Jurkat, Clone E6-1 (cell line): ENCODE measurements around the gene ANKRD66.

Source experiments
- DNase-seq: peaks from one replicate; pipeline ENCODE4 v3.0.0-alpha.2; 2011; ENCODE audit warnings: low read depth, low spot score
- H3K4me3 ChIP-seq: 2 replicates; pipeline ENCODE4 v1.5.1; 2011; ENCODE audit warnings: mild to moderate bottlenecking, low read length, control low read depth, moderate library complexity

Gene ANKRD66

DNA sequence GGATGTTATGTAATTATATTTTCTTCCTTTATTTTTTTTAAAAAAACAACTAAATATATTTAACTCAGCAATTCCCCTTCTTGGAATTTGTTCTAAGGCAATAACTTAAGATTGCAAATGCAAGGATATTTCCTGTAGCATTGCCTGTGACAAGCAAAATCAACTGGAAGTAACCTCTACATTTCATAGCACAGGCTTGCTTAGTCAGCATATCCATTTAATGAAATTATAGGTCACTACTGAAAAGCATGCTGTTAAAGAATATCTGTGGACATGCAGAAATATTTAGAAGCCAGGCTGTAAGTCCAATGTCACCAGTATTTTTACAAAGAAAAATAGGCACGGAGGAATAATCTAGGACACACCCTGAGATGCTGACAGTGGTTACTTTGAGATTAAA lies 37.8 kb downstream of the ANKRD66 start:
- DNase-seq: no peak
- no peak overlapping the region for H3K4me3 ChIP-seq

DNA sequence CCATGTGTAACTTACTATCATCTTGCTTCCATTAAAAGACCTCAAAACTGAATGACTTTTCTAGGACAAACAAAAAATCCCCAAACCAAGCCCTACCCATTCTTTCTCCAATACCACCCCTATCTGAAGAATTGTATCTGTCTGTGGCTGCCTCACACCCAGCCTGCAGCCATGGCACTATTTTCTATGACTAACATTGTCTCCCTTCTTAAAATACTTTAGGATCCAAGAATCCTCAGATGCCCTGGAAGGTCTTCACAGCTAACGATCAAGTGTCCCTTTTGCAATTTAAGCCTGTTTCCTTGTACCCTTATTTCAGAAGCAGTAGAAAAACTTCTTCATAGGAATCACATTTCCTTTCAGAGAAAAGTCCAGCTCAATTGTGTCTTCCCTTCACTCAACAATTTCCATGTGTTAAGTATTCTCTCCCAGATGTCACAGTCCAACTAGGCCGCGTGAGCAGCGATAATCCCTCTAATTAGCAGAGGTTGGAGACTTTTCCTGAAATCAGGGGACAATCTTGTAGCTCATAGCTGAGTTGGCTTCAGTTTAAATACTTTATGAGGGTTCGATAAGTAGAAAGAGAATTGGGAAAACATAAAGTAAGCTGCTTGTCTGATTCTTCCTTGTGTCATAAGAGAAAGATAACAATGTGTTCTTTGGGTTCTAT lies 41.3 kb downstream of the ANKRD66 start:
- no peak for DNase-seq
- H3K4me3 ChIP-seq: no peak overlapping the region

DNA sequence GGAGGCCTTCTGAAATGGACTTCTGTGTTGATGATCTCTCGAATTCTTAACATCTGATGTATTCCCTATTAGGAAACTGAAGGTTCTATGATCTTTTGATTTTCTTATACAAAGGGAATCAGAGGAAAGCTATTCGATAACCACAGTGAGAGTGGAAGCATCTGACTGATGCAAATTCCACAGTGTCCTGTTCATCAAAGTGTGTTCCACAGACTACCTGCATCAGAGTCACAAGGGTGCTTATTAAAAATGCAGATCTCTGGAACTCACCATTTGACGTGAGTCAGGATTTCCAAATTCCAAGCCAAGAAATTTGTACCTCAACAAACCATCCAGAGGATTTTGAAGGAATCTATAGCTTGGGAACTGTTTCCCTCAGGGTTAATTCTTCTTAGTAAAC lies 42.1 kb downstream of the ANKRD66 start:
- no peak overlapping the region for H3K4me3 ChIP-seq

DNA sequence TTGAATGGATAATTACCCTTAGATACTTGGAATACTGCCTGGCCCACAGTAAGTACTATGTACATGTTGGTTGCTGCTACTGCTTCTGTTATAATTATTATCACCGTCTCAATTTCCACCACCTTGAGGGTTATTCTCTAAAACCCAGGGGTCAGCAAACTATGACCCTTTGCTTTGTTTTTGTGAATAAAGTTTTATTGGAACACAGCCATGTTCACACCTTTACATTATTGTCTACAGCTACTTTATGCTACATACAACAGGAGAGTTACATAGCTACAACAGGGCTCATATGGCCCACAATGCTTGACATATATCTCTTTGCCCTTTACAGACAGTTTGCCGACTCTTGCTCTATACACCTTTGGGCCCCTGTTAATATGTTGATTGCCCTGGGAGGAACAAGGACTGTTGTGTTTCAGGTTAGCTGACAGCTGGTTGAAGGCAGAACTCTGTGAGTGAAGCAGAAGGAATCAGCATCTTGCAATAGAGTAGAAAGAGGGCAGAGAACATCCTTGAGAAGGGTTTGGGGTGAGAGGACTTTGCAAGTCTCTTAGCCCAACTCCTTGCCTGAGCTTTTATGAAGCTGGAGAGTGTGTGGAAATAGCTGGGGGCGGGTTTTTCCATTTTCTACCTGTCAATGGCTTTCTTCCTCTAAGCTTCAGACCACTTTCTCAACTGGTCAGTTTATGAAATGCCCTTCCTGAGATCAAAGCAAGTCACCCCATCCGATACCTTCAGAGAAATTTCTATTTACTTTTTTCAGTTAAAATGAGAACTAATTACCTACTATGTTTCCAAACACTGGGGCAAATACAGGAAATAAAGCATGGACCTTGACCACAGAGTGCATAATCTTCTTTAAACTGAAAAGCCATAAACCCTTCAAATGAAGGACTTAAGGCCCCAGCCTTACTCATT lies 43.0 kb downstream of the ANKRD66 start:
- no peak for DNase-seq
- no peak overlapping the region for H3K4me3 ChIP-seq

More for the DNA sequence above, 42.1 kb downstream of the ANKRD66 start:
- DNase-seq: no peak

DNA sequence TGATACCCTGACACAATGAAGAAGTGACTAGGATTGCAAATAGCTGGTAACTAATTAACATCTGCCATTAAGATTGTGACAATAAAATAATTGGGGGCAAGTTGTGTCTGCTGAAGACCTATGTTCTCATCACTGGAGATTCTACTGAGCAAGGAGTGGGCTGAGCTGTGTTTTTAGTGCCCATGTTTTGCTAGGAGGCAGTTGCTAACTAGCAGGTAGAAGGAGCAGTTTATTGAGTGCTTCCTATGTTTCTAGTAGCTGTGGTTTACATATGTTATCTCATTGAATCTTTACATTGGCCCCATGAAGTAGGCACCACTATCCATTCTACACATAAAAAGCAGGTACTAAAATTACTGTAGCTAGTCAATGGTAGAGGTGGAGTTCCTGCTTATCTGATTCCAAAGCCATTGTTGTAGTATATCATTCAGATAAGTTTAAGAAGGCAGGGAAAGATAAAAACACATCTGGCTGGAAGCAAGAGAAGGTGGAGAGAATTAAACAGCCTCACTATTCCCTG lies 43.7 kb downstream of the ANKRD66 start:
- H3K4me3 ChIP-seq: no peak overlapping the region
- no peak for DNase-seq

DNA sequence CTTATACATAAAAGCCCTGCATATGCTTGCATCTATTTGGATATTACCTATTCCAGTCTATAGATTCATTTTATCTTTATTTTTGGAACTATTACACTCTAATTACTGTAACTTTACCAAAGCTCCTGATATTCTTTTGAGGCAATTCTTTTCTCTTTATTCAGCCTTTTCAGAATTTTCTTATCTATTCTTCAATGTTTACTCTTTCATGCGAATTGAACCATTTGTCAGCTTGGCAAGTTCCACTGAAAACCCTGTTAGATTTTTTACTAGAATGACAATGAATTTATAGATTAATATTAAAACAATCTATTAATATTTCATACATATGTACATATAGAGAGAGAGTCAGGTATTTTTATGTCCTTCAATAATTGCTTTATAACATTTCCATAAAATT lies 45.9 kb downstream of the ANKRD66 start:
- no peak overlapping the region for H3K4me3 ChIP-seq

DNA sequence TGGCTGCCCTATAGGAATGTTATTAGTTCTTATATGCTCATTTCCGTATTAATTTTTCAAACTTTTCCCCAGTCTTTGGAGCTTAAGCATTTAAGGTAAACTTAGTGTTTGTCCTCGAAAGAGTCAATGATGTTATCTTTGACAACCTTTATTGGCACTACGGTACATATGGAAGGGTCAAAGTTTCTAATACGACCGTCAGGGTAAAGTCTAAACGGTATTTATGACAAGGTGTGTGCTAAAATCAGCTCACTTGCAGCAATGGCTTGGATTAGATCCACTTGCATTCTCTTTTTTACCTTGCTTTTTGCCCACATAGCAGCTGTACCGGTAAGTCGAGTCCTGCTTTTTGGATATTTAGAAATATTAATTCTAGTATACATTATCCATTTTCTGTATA lies 46.4 kb downstream of the ANKRD66 start, which contains the start of gene MEP1A:
Gene MEP1A (plus strand): TSS at position 252 of the 400 bp plus-strand sequence. CDS start 10 bp downstream, at position 262.
- DNase-seq: no peak
- H3K4me3 ChIP-seq: no peak within 1 kb of the TSS

More for the DNA sequence above, 45.9 kb downstream of the ANKRD66 start:
- DNase-seq: no peak

DNA sequence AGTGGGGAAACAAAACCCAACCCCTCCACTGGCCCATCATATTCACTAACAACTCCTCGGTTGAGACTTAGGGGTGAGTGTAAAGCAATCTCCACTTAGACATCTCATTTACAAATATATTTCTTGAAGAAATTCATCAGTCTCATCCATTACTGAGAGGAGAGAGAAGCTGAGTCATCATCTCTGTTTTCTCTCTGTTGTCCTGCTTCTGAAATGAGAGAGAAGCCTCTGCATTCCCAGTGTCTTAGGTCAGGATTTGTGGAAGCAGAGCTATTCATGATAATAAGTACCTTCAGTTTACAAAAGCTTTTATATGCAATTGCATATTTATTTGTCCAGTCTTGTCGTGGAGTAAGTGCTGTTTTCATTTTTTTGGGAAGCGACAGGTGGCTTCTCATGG lies 47.3 kb downstream of the ANKRD66 start:
- DNase-seq: no peak
- no peak overlapping the region for H3K4me3 ChIP-seq

DNA sequence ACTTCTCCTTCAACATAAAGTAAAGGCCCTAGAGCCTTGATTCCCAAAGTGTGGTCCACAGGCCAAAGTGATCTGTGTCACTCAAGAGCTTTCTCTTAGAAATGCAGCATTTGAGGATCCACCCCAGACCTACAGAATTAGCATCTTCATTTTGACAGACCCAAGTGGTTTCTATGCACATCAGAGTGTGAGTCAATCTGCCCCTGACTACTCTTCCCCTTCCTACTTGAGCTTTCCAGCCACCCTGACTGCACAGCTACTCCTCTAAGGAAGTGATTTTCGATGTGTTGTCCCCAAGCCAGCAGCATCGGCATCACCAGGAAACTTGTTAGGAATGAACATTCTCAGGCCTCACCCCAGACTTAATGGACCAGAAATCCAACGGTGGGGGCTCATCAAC lies 49.1 kb downstream of the ANKRD66 start:
- no peak for DNase-seq
- no peak overlapping the region for H3K4me3 ChIP-seq

DNA sequence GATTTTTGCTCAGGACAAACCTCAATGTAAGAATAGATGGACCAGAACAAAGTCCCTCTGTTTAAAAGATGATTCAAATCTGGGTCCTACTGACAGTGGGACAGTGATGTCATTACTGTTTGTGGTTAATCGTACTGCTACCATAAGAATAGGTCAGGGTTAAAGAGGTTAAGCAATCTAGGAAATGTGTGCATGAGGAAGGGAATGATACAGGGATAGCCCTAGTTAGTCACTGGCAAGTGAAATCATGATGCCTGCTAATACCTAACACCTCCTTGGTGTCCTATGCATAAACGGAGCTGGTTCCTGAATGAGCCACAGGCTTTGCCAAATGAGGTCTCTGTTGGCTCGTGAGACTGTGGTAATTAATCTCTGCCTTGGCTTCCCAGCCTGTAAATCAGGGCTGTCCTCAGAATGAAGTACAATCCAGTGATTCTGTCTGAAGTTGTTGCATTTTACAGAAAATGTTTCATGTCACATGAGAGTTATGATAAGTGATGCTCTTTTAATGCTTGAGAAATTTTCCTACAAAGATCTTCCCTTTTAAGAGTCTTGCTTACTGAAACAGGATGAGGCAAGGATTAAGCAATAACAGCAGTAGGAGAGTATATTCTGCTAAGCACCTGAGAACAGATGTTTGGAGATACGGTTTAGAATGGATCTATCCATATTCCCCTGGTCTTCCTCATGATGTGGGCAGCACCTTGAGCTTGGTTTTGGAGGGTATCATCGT lies 50.3 kb downstream of the ANKRD66 start:
- no peak for DNase-seq
- H3K4me3 ChIP-seq: no peak overlapping the region

DNA sequence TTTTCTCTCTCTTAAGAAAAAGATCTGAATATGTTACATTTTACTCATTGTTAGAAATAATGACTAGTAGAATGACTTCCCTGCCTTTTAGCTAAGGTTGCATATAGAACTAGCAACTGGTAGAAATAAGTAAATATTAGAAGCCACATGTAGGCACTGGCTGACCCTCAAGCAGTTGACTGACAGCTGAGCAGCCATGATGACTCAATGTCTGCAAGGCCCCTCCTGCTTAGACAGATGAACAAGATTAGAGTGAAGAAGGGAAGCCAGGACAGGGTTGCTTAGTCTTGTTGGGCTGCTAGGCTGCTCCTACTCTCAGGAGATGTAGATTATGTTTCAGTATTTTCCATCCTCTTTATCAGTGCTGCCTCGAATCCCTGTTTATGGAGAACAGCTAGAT lies 52.9 kb downstream of the ANKRD66 start:
- DNase-seq: no peak
- no peak overlapping the region for H3K4me3 ChIP-seq

DNA sequence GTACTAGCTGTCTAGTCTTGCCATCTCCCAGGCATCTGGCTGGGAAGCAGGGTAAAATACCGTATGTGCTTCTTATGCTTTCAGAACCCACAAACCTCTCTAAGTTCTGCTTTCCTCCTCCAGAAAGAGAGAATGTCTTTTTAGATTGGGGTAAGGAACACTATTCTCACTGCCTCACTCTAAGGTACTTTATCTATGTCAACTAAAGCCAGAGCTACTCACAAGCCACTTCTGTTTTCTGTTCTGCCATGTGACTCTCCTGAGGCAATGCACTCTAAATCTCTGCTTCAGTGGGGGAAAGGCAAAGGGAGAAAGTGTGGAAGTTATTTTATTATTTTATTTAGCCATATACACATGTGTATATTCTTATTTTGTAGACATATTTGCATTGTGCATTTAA lies 62.1 kb downstream of the ANKRD66 start:
- DNase-seq: no peak
- H3K4me3 ChIP-seq: no peak overlapping the region
